ENCODE measurements around the gene PPP2R5D. TPM values are rescaled to one million over a fixed set of nuclear protein-coding genes. Genes with fewer than 3 reads are reported as not detected.
A peak's percentile ranks its signal among the peaks of the same experiment; 100 is the strongest.

PPP2R5D gene
- total and polyA plus RNA-seq, 9 of the 15 experiments (the other 6 are each of a cell fraction or from before 2014, with no cell fraction given): 1.3 to 96.1 (median 38.4) TPM

DNA sequence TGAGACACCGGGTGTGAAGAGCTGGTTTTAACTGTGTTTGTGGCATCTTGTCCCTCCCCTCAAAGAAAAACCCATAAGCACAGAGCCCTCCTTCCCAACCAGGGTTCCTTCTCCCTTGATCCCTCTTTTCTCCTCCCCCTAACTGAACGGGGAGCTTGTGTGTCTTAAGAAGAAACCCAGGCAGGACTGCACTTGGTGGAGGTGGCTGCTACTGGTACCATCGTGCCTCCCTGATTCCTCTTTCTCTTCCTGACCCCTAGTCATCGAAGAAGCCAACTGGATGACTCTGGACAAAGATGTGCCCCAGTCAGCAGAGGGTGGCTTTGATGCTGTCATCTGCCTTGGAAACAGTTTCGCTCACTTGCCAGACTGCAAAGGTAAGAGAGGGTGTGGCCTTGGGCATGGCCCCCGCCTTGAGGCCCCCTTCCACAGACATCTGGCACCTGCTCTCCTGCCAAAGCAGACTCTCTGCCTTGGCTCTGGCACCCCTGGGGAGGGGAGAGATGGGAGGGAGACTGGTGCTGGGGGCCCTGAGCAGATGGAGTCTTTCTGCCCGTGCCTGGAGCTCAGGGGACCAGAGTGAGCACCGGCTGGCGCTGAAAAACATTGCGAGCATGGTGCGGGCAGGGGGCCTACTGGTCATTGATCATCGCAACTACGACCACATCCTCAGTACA is 21.7 kb upstream of the PPP2R5D start:
- intact Hi-C loops (cut with micrococcal nuclease): loop anchor here (5.0 kb wide), 1 partner anchor 60 kb away; no protein-coding TSS in a partner anchor
- POLR2A ChIA-PET: interaction anchor here (0.6 to 3.5 kb wide), 4 partner anchors 8 to 21 kb away, joined by 3 to 22 read pairs (median 3); no protein-coding TSS in a partner anchor
- TF ChIP-seq ZNF551 (CRISPR knock-in tag; IDR thresholded peaks at IDR 0.05) (no peak), HMGN3 (IDR thresholded peaks at IDR 0.05; ENCODE audit: borderline replicate concordance, extremely low read depth, insufficient read length, low read depth, low read length) (no peak), TCF3 (CRISPR knock-in tag; IDR thresholded peaks at IDR 0.05) (no peak), ZNF175 (CRISPR knock-in tag; IDR thresholded peaks at IDR 0.05; ENCODE audit: low read depth) (no peak)
- TF ChIP-seq, protein P1, sequence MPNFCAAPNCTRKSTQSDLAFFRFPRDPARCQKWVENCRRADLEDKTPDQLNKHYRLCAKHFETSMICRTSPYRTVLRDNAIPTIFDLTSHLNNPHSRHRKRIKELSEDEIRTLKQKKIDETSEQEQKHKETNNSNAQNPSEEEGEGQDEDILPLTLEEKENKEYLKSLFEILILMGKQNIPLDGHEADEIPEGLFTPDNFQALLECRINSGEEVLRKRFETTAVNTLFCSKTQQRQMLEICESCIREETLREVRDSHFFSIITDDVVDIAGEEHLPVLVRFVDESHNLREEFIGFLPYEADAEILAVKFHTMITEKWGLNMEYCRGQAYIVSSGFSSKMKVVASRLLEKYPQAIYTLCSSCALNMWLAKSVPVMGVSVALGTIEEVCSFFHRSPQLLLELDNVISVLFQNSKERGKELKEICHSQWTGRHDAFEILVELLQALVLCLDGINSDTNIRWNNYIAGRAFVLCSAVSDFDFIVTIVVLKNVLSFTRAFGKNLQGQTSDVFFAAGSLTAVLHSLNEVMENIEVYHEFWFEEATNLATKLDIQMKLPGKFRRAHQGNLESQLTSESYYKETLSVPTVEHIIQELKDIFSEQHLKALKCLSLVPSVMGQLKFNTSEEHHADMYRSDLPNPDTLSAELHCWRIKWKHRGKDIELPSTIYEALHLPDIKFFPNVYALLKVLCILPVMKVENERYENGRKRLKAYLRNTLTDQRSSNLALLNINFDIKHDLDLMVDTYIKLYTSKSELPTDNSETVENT (CRISPR knock-in tag; IDR thresholded peaks at IDR 0.05): no peak
- TF ChIP-seq, protein P2, sequence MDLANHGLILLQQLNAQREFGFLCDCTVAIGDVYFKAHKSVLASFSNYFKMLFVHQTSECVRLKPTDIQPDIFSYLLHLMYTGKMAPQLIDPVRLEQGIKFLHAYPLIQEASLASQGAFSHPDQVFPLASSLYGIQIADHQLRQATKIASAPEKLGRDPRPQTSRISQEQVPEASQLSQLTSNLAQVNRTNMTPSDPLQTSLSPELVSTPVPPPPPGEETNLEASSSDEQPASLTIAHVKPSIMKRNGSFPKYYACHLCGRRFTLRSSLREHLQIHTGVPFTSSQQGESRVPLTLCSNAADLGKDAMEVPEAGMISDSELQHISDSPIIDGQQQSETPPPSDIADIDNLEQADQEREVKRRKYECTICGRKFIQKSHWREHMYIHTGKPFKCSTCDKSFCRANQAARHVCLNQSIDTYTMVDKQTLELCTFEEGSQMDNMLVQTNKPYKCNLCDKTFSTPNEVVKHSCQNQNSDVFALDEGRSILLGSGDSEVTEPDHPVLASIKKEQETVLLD (IDR thresholded peaks at IDR 0.05): no peak
- TF ChIP-seq, protein P3, sequence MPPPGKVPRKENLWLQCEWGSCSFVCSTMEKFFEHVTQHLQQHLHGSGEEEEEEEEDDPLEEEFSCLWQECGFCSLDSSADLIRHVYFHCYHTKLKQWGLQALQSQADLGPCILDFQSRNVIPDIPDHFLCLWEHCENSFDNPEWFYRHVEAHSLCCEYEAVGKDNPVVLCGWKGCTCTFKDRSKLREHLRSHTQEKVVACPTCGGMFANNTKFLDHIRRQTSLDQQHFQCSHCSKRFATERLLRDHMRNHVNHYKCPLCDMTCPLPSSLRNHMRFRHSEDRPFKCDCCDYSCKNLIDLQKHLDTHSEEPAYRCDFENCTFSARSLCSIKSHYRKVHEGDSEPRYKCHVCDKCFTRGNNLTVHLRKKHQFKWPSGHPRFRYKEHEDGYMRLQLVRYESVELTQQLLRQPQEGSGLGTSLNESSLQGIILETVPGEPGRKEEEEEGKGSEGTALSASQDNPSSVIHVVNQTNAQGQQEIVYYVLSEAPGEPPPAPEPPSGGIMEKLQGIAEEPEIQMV (tag; conservative IDR thresholded peaks at IDR 0.05; ENCODE audit: low read depth): no peak
- TF ChIP-seq, protein P4, sequence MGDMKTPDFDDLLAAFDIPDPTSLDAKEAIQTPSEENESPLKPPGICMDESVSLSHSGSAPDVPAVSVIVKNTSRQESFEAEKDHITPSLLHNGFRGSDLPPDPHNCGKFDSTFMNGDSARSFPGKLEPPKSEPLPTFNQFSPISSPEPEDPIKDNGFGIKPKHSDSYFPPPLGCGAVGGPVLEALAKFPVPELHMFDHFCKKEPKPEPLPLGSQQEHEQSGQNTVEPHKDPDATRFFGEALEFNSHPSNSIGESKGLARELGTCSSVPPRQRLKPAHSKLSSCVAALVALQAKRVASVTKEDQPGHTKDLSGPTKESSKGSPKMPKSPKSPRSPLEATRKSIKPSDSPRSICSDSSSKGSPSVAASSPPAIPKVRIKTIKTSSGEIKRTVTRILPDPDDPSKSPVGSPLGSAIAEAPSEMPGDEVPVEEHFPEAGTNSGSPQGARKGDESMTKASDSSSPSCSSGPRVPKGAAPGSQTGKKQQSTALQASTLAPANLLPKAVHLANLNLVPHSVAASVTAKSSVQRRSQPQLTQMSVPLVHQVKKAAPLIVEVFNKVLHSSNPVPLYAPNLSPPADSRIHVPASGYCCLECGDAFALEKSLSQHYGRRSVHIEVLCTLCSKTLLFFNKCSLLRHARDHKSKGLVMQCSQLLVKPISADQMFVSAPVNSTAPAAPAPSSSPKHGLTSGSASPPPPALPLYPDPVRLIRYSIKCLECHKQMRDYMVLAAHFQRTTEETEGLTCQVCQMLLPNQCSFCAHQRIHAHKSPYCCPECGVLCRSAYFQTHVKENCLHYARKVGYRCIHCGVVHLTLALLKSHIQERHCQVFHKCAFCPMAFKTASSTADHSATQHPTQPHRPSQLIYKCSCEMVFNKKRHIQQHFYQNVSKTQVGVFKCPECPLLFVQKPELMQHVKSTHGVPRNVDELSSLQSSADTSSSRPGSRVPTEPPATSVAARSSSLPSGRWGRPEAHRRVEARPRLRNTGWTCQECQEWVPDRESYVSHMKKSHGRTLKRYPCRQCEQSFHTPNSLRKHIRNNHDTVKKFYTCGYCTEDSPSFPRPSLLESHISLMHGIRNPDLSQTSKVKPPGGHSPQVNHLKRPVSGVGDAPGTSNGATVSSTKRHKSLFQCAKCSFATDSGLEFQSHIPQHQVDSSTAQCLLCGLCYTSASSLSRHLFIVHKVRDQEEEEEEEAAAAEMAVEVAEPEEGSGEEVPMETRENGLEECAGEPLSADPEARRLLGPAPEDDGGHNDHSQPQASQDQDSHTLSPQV (IDR thresholded peaks at IDR 0.05): no peak

More for the DNA sequence above, 21.7 kb upstream of the PPP2R5D start:
- no TSS peak for BruUV-seq (replicated peaks)
- Histone ChIP-seq H3K4me1 (replicated peaks in 1 of 2; ENCODE audit: control insufficient read depth in 2 of 2, insufficient read depth in 2 of 2, low read length in 2 of 2) (peaks cover 0 to 14% of the 10 kb centered on the region in 2 experiments; a peak in 2 of 5 replicates), H4K20me1 (replicated peaks; ENCODE audit: control insufficient read depth, insufficient read depth, low read length) (no peaks in the 10 kb centered on the region), H3K36me3 (ENCODE audit: control insufficient read depth, insufficient read depth, low read length) (peaks cover 31% of the 10 kb centered on the region; the same call in 1 of the 3 replicates), H3K9me3 (replicated peaks; ENCODE audit: control insufficient read depth, insufficient read depth, low read depth, low read length) (no peaks in the 10 kb centered on the region), H3K9ac (ENCODE audit: insufficient read depth in 1 of 2, low read depth in 2 of 2, low read length in 2 of 2) (no peak overlapping the region), H3K4me3 (no peak overlapping the region), H3K79me2 (ENCODE audit: control insufficient read depth, insufficient read depth, low read length) (no peaks in the 10 kb centered on the region), H3K9me1 (ENCODE audit: control insufficient read depth, insufficient read depth, low read length) (no peaks in the 10 kb centered on the region), H3K4me2 (ENCODE audit: insufficient read depth, low read length) (no peak overlapping the region), H2AFZ (ENCODE audit: low read depth, low read length) (no peak overlapping the region), H3K27ac (ENCODE audit: extremely low read depth, low read depth, low read length) (no peak overlapping the region), H3K27me3 (ENCODE audit: control insufficient read depth in 2 of 2, insufficient read depth in 2 of 2, low read length in 2 of 2) (no peaks in the 10 kb centered on the region)
- 70% methylated on average over 13 of the region's 13 CpGs for WGBS (ENCODE audit: insufficient coverage, low coverage, missing lambda C conversion rate)
- DNase-seq (ENCODE audit: extremely low read depth in 1 of 4, low spot score in 3 of 4) (no peak), FAIRE-seq (peak; percentile 37), ATAC-seq (no peak)
- in situ Hi-C loops (cut with MboI): no loop called here
- CTCF ChIA-PET (ENCODE audit: low intra/inter-chr PET ratio): interaction anchor here (2.6 kb wide), 1 partner anchor 180 kb away, joined by 14 read pairs; no protein-coding TSS in a partner anchor

Measured in K562 (cell line).